Calu3 (cell line): ENCODE data around the gene CMTR2. TPM values are rescaled to one million over a fixed set of nuclear protein-coding genes. Genes with fewer than 3 reads are reported as not detected.

Experiments
- BruUV-seq: library from RNA; stranded (reverse); fragments of 400-500 nt; replicated peaks from 2 replicates; lab custom pipeline; 2021; lab: Mats Ljungman, UMichigan
- CTCF ChIA-PET: fragments of 300-600 bp; sonication (Branson Sonifier 250); formaldehyde crosslinking; loops from one replicate; lab custom pipeline; 2022; ENCODE audit warnings: antibody characterized with exemption; lab: Charles Lee
- DNase-seq: peaks from one replicate; pipeline ENCODE4 v3.0.0; 2022
- H3K27ac Mint-ChIP-seq: one replicate; pipeline ENCODE4 v1.8.0; 2022; ENCODE audit warnings: mixed read lengths; ENCODE audit not compliant: unreplicated experiment
- H3K27me3 Mint-ChIP-seq: one replicate; pipeline ENCODE4 v1.8.0; 2022; ENCODE audit warnings: mixed read lengths; ENCODE audit not compliant: unreplicated experiment
- H3K36me3 Mint-ChIP-seq: one replicate; pipeline ENCODE4 v1.8.0; 2022; ENCODE audit warnings: mild to moderate bottlenecking, moderate library complexity, mixed read lengths; ENCODE audit not compliant: insufficient read depth, unreplicated experiment
- H3K4me1 Mint-ChIP-seq: one replicate; pipeline ENCODE4 v1.8.0; 2022; ENCODE audit warnings: mild to moderate bottlenecking, low read depth, mixed read lengths; ENCODE audit not compliant: unreplicated experiment
- H3K4me3 Mint-ChIP-seq: one replicate; pipeline ENCODE4 v1.8.0; 2022; ENCODE audit warnings: mild to moderate bottlenecking, low read depth, moderate library complexity, mixed read lengths; ENCODE audit not compliant: unreplicated experiment
- H3K9me3 Mint-ChIP-seq: one replicate; pipeline ENCODE4 v1.8.0; 2022; ENCODE audit warnings: low read depth, mixed read lengths; ENCODE audit not compliant: unreplicated experiment
- CTCF ChIP-seq: fragments of 200-600 bp; IDR thresholded peaks from one replicate; pipeline ENCODE4 v1.8.0; 2022; ENCODE audit warnings: antibody characterized with exemption; ENCODE audit not compliant: unreplicated experiment
- intact Hi-C: fragments of 100-400 bp; cut with micrococcal nuclease; formaldehyde crosslinking; loops from one replicate; pipeline ENCODE4 v1.10.0; 2022; ENCODE audit not compliant: unreplicated experiment
- total RNA-seq: library from RNA; stranded (reverse); gene quantifications from 2 replicates; pipeline ENCODE4 v1.2.3, GENCODE V29; 2022

CMTR2 gene
- total RNA-seq, 1 experiment from 2014 or later = 45.0 TPM

GRCh38 chr16:71250461-71251235 is 38.6 kb downstream of the CMTR2 start:
- BruUV-seq = no TSS peak
- intact Hi-C loops = no loop called here
- Mint-ChIP-seq H3K4me1 (peaks cover 17% of the 10 kb centered on the region), H3K27ac (no peak overlapping the region), H3K4me3 (no peak overlapping the region), H3K36me3 (no peaks in the 10 kb centered on the region), H3K9me3 (no peaks in the 10 kb centered on the region), H3K27me3 (no peaks in the 10 kb centered on the region)
- TF ChIP-seq CTCF = no peak
- CTCF ChIA-PET = no interaction called here
- DNase-seq = no peak

- no peaks in the 10 kb centered on the region for H3K27me3 Mint-ChIP-seq
- H3K4me3 Mint-ChIP-seq = no peak overlapping the region
- H3K4me1 Mint-ChIP-seq = peaks cover 20% of the 10 kb centered on the region
- no peaks in the 10 kb centered on the region for H3K36me3 Mint-ChIP-seq
- BruUV-seq = no TSS peak
- no peak for TF ChIP-seq CTCF
- H3K27ac Mint-ChIP-seq = no peak overlapping the region
- CTCF ChIA-PET = interaction anchor here (1.3 kb wide), 1 partner anchor 63 kb away, joined by 3 read pairs; no protein-coding TSS in a partner anchor
- no peak for DNase-seq
- H3K9me3 Mint-ChIP-seq = peaks cover 2% of the 10 kb centered on the region
- intact Hi-C loops = no loop called here
Observed at GRCh38 chr16:71249399-71249798, 39.8 kb downstream of the CMTR2 start.

GRCh38 chr16:71247478-71247877 is 41.7 kb downstream of the CMTR2 start:
- CTCF ChIA-PET = interaction anchor here (0.7 kb wide), 1 partner anchor 8 kb away, joined by 6 read pairs; no protein-coding TSS in a partner anchor
- Mint-ChIP-seq H3K9me3 (peaks cover 2% of the 10 kb centered on the region), H3K27ac (no peak overlapping the region), H3K4me1 (peaks cover 25% of the 10 kb centered on the region), H3K27me3 (no peaks in the 10 kb centered on the region), H3K36me3 (no peaks in the 10 kb centered on the region), H3K4me3 (no peak overlapping the region)
- BruUV-seq = no TSS peak
- intact Hi-C loops = no loop called here
- no peak for DNase-seq
- no peak for TF ChIP-seq CTCF

- Mint-ChIP-seq H3K4me1 (peaks cover 29% of the 10 kb centered on the region), H3K27me3 (no peaks in the 10 kb centered on the region), H3K9me3 (peaks cover 2% of the 10 kb centered on the region), H3K36me3 (no peaks in the 10 kb centered on the region), H3K4me3 (no peak overlapping the region), H3K27ac (no peak overlapping the region)
- no peak for DNase-seq
- no peak for TF ChIP-seq CTCF
- no TSS peak for BruUV-seq
- CTCF ChIA-PET = no interaction called here
- intact Hi-C loops = no loop called here
Observed at GRCh38 chr16:71246309-71246708, 42.9 kb downstream of the CMTR2 start.
